ENCODE results near the gene HOXA11.
A peak's percentile ranks its signal among the peaks of the same experiment; 100 is the strongest.

The HOXA11 gene

GRCh38 chr7:27171325-27171636 is 13.8 kb downstream of the HOXA11 start:
- no peaks in the 10 kb centered on the region for H3K79me2 ChIP-seq (ENCODE audit: control insufficient read depth, insufficient read depth, low read length, unreplicated experiment)
- H3K27ac ChIP-seq (ENCODE audit: low read depth, low read length): no peak overlapping the region
- peaks cover 99% of the 10 kb centered on the region for H3K27me3 ChIP-seq (ENCODE audit: insufficient read depth, low read length)
- no peaks in the 10 kb centered on the region for H3K4me1 ChIP-seq (ENCODE audit: control insufficient read depth, insufficient read depth, low read length, unreplicated experiment)
- no peak overlapping the region for H3K4me3 ChIP-seq (ENCODE audit: low read depth, low read length)
- no peak overlapping the region for H2AFZ ChIP-seq (ENCODE audit: low read length, unreplicated experiment)
- no peaks in the 10 kb centered on the region for H3K36me3 ChIP-seq (ENCODE audit: insufficient read depth, low read length)

- Histone ChIP-seq H3K27me3 (ENCODE audit: insufficient read depth, low read length) (peaks cover 99% of the 10 kb centered on the region), H2AFZ (ENCODE audit: low read length, unreplicated experiment) (no peak overlapping the region), H3K36me3 (ENCODE audit: insufficient read depth, low read length) (no peaks in the 10 kb centered on the region), H3K79me2 (ENCODE audit: control insufficient read depth, insufficient read depth, low read length, unreplicated experiment) (no peaks in the 10 kb centered on the region), H3K4me3 (ENCODE audit: low read depth, low read length) (no peak overlapping the region), H3K4me1 (ENCODE audit: control insufficient read depth, insufficient read depth, low read length, unreplicated experiment) (no peaks in the 10 kb centered on the region), H3K27ac (ENCODE audit: low read depth, low read length) (no peak overlapping the region)
Measured at GRCh38 chr7:27170426-27171324, 14.4 kb downstream of the HOXA11 start.

- no peak overlapping the region for H3K27ac ChIP-seq (ENCODE audit: low read depth, low read length)
- no peaks in the 10 kb centered on the region for H3K4me1 ChIP-seq (ENCODE audit: control insufficient read depth, insufficient read depth, low read length, unreplicated experiment)
Measured at GRCh38 chr7:27169658-27170425, 15.2 kb downstream of the HOXA11 start.

GRCh38 chr7:27168265-27168947 is 16.6 kb downstream of the HOXA11 start:
- peaks cover 99% of the 10 kb centered on the region for H3K27me3 ChIP-seq (ENCODE audit: insufficient read depth, low read length)

More at GRCh38 chr7:27169658-27170425, 15.2 kb downstream of the HOXA11 start:
- H3K36me3 ChIP-seq (ENCODE audit: insufficient read depth, low read length): no peaks in the 10 kb centered on the region
- peaks cover 99% of the 10 kb centered on the region for H3K27me3 ChIP-seq (ENCODE audit: insufficient read depth, low read length)
- no peaks in the 10 kb centered on the region for H3K79me2 ChIP-seq (ENCODE audit: control insufficient read depth, insufficient read depth, low read length, unreplicated experiment)
- H3K4me3 ChIP-seq (ENCODE audit: low read depth, low read length): no peak overlapping the region
- no peak overlapping the region for H2AFZ ChIP-seq (ENCODE audit: low read length, unreplicated experiment)

GRCh38 chr7:27167916-27168264 is 17.1 kb downstream of the HOXA11 start:
- peaks cover 99% of the 10 kb centered on the region for H3K27me3 ChIP-seq (ENCODE audit: insufficient read depth, low read length)
- no peaks in the 10 kb centered on the region for H3K79me2 ChIP-seq (ENCODE audit: control insufficient read depth, insufficient read depth, low read length, unreplicated experiment)
- no peak overlapping the region for H2AFZ ChIP-seq (ENCODE audit: low read length, unreplicated experiment)
- no peak overlapping the region for H3K4me3 ChIP-seq (ENCODE audit: low read depth, low read length)
- H3K36me3 ChIP-seq (ENCODE audit: insufficient read depth, low read length): no peaks in the 10 kb centered on the region
- no peaks in the 10 kb centered on the region for H3K4me1 ChIP-seq (ENCODE audit: control insufficient read depth, insufficient read depth, low read length, unreplicated experiment)
- H3K27ac ChIP-seq (ENCODE audit: low read depth, low read length): no peak overlapping the region

More at GRCh38 chr7:27168265-27168947, 16.6 kb downstream of the HOXA11 start:
- Histone ChIP-seq H2AFZ (ENCODE audit: low read length, unreplicated experiment) (no peak overlapping the region), H3K36me3 (ENCODE audit: insufficient read depth, low read length) (no peaks in the 10 kb centered on the region), H3K4me1 (ENCODE audit: control insufficient read depth, insufficient read depth, low read length, unreplicated experiment) (no peaks in the 10 kb centered on the region), H3K4me3 (ENCODE audit: low read depth, low read length) (no peak overlapping the region), H3K79me2 (ENCODE audit: control insufficient read depth, insufficient read depth, low read length, unreplicated experiment) (no peaks in the 10 kb centered on the region), H3K27ac (ENCODE audit: low read depth, low read length) (no peak overlapping the region)

- Histone ChIP-seq H3K4me1 (ENCODE audit: control insufficient read depth, insufficient read depth, low read length, unreplicated experiment) (no peaks in the 10 kb centered on the region), H3K79me2 (ENCODE audit: control insufficient read depth, insufficient read depth, low read length, unreplicated experiment) (no peaks in the 10 kb centered on the region), H3K27ac (ENCODE audit: low read depth, low read length) (no peak overlapping the region), H3K4me3 (ENCODE audit: low read depth, low read length) (no peak overlapping the region), H3K27me3 (ENCODE audit: insufficient read depth, low read length) (peaks cover 99% of the 10 kb centered on the region), H3K36me3 (ENCODE audit: insufficient read depth, low read length) (no peaks in the 10 kb centered on the region), H2AFZ (ENCODE audit: low read length, unreplicated experiment) (no peak overlapping the region)
Measured at GRCh38 chr7:27166531-27167505, 18.2 kb downstream of the HOXA11 start.

GRCh38 chr7:27165996-27166530 is 19.0 kb downstream of the HOXA11 start:
- no peaks in the 10 kb centered on the region for H3K79me2 ChIP-seq (ENCODE audit: control insufficient read depth, insufficient read depth, low read length, unreplicated experiment)
- H2AFZ ChIP-seq (ENCODE audit: low read length, unreplicated experiment): no peak overlapping the region
- H3K27me3 ChIP-seq (ENCODE audit: insufficient read depth, low read length): peaks cover 97% of the 10 kb centered on the region
- H3K27ac ChIP-seq (ENCODE audit: low read depth, low read length): no peak overlapping the region
- H3K4me3 ChIP-seq (ENCODE audit: low read depth, low read length): no peak overlapping the region
- H3K36me3 ChIP-seq (ENCODE audit: insufficient read depth, low read length): no peaks in the 10 kb centered on the region
- no peaks in the 10 kb centered on the region for H3K4me1 ChIP-seq (ENCODE audit: control insufficient read depth, insufficient read depth, low read length, unreplicated experiment)

GRCh38 chr7:27165089-27165995 is 19.7 kb downstream of the HOXA11 start, which contains the start of gene HOXA9:
Gene HOXA9, minus strand, starts transcription at chr7:27165537. Its CDS starts 80 bp downstream, at chr7:27165457.
- Histone ChIP-seq H3K27me3 (ENCODE audit: insufficient read depth, low read length) (peaks cover 95% of the 10 kb centered on the region), H2AFZ (ENCODE audit: low read length, unreplicated experiment) (peak within 1 kb of the TSS; percentile 4), H3K27ac (ENCODE audit: low read depth, low read length) (no peak within 1 kb of the TSS), H3K79me2 (ENCODE audit: control insufficient read depth, insufficient read depth, low read length, unreplicated experiment) (no peaks in the 10 kb centered on the region), H3K36me3 (ENCODE audit: insufficient read depth, low read length) (no peaks in the 10 kb centered on the region), H3K4me1 (ENCODE audit: control insufficient read depth, insufficient read depth, low read length, unreplicated experiment) (no peaks in the 10 kb centered on the region), H3K4me3 (ENCODE audit: low read depth, low read length) (no peak within 1 kb of the TSS)
